T-helper 1 cell treated with Interleukin-12 subunit alpha and Interleukin-12 subunit beta and Interleukin-4 antibody, amounts not matched to agents 30 μg/mL and 1 μg/mL, for 36 hours (primary cell): ENCODE data around the gene FOXO3B.
"Not testable (repeated sequence)": the region's sequence is repeated elsewhere in the genome, so short reads cannot be mapped to it uniquely, and the experiment has no call there.

Source experiments
- H3K27ac Mint-ChIP-seq: one replicate; pipeline ENCODE4 v1.8.0; 2021; ENCODE audit warnings: mild to moderate bottlenecking, mixed read lengths
- H3K27me3 Mint-ChIP-seq: one replicate; pipeline ENCODE4 v1.8.0; 2021; ENCODE audit warnings: low read depth, mixed read lengths
- H3K36me3 Mint-ChIP-seq: one replicate; pipeline ENCODE4 v1.8.0; 2021; ENCODE audit warnings: low read depth, mixed read lengths
- H3K4me1 Mint-ChIP-seq: one replicate; pipeline ENCODE4 v1.8.0; 2021; ENCODE audit warnings: low read depth, mixed read lengths
- H3K4me3 Mint-ChIP-seq: one replicate; pipeline ENCODE4 v1.8.0; 2021; ENCODE audit warnings: mild to moderate bottlenecking, moderate library complexity, mixed read lengths
- H3K9me3 Mint-ChIP-seq: one replicate; pipeline ENCODE4 v1.8.0; 2021; ENCODE audit warnings: mixed read lengths

Gene FOXO3B

DNA sequence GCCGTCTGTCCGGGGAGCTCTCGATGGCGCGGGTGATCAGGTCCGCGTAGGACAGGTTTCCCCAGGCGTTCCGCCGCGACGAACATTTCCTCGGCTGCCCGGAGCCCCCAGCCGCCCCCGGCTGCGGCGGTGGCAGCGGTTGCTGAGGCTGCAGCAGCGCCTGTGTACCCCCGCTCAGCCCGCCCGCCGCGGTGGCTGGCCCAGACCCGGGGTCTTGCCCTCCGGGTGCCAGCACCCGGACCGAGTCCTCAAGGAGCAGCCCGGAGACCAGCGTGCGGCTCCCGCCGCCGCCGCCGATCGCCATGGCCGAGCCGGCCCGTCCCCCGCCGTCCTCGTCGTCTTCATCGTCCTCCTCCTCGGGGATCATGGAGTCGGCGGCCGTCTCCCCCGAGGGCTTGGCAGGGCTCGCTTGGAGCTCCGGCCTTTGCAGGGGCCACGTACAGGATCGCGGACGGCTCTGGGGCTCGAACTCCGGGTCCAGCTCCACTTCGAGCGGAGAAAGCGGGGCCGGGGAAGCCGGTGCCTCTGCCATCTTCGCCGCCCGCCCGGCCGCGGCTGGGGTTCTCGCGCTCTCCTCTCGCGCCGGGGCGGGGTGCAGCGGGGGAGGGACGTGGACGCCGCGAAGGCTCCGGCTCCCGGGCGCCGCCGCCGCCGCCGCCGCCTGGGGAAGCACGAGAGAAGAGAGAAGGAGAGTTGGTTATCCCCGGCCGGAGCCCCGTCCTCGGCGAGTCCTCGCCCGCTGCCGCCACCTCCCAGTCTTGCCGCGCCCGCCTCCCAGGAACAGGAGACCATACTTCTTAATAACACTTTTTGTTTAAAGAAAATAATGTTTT, 9.5 kb downstream of the FOXO3B start:
- Mint-ChIP-seq H3K9me3 (peaks cover 40% of the 10 kb centered on the region), H3K36me3 (peaks cover 48% of the 10 kb centered on the region)
- H3K4me3 Mint-ChIP-seq, H3K27ac Mint-ChIP-seq, H3K4me1 Mint-ChIP-seq, H3K27me3 Mint-ChIP-seq: not testable (repeated sequence)

DNA sequence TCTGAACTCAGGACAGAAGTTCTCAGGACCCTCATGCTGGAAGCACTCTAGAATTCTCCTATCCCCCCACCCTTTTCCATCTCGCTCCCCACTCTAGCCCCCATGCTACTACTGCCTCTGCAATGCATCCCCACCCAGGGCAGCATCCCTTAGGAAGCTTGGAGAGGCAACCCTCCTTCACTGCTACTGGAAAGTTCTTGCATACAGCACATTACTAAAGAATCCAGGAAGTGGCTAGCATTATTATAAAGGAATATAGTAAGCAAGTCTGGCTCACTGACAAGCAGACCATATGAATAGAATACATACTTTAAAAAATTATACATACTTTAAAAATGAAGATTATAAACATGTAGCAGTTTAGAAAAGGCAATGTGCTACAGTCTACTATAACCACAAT, 13.5 kb downstream of the FOXO3B start:
- H3K27ac Mint-ChIP-seq, H3K4me1 Mint-ChIP-seq, H3K4me3 Mint-ChIP-seq, H3K27me3 Mint-ChIP-seq: not testable (repeated sequence)
- H3K36me3 Mint-ChIP-seq = peaks cover 34% of the 10 kb centered on the region
- peaks cover 44% of the 10 kb centered on the region for H3K9me3 Mint-ChIP-seq

DNA sequence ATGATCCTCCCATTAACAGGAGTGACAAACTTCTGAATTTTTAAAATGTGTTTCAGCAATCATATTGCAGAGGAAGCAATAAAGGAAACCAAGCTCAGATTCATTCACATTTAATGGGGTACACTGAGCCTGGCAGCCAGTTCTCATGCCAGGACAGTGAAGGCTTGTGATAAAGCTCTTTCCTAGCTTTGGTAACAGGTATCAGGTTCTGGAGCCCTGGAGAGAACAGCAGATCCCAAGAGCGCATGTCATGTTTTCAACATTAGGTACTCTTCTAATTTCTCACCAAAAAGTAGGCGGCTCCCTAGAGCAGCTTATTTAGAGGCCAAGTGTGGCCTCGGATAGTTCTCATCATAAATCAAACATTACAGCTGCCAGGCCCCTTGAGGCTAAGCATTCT, 14.6 kb downstream of the FOXO3B start:
- H3K4me3 Mint-ChIP-seq, H3K27me3 Mint-ChIP-seq, H3K4me1 Mint-ChIP-seq, H3K27ac Mint-ChIP-seq: not testable (repeated sequence)
- Mint-ChIP-seq H3K36me3 (peaks cover 35% of the 10 kb centered on the region), H3K9me3 (peaks cover 52% of the 10 kb centered on the region)

DNA sequence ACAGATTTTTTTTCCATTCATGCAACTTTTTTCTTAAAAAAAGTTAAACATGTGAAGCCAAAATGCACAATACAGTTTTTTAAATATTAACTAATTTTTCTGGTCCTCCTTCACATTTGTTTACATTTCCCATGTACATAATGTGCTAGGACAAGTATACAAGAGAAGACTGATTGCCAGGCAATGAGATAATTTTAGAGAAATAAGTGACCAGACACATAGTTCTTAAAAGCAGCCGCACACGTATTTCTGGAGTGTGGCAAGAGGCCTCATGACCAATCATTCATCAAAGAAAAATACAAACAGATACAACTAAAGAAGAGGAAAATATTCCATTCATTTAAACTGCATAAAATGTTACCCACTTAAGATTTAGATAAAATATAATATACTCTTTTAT, 15.8 kb downstream of the FOXO3B start:
- Mint-ChIP-seq H3K9me3 (peaks cover 58% of the 10 kb centered on the region), H3K36me3 (peaks cover 31% of the 10 kb centered on the region)
- H3K27ac Mint-ChIP-seq, H3K4me1 Mint-ChIP-seq, H3K4me3 Mint-ChIP-seq, H3K27me3 Mint-ChIP-seq: not testable (repeated sequence)

DNA sequence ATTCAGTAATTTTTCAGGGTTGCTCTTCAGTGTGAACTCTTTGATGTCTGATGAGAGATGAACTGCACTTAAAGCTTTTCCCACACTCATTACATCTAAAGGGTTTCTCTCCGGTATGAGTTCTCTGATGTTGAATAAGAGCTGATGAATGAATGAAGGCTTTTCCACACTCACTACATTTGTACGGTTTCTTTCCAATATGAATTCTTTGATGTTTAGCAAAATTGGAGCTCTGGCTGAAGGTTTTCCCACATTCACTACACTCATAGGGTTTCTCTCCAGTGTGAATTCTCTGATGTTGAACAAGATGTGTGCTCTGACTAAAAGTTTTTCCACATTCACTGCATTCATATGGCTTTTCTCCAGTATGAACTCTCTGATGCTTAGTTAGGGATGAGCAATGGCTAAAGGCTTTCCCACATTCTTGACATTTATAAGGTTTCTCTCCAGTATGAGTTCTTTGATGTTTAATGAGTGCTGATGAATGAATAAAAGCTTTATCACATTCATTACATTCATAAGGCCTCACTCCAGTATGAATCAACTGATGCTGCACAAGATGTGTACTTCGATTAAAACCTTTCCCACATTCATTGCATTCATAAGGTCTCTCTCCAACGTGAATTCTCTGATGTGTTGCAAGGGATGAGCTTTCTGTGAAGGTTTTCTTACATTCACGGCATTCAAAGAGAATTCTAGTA, 20.0 kb downstream of the FOXO3B start:
- H3K36me3 Mint-ChIP-seq, H3K4me3 Mint-ChIP-seq, H3K27ac Mint-ChIP-seq, H3K4me1 Mint-ChIP-seq, H3K27me3 Mint-ChIP-seq: not testable (repeated sequence)
- peaks cover 37% of the 10 kb centered on the region for H3K9me3 Mint-ChIP-seq

DNA sequence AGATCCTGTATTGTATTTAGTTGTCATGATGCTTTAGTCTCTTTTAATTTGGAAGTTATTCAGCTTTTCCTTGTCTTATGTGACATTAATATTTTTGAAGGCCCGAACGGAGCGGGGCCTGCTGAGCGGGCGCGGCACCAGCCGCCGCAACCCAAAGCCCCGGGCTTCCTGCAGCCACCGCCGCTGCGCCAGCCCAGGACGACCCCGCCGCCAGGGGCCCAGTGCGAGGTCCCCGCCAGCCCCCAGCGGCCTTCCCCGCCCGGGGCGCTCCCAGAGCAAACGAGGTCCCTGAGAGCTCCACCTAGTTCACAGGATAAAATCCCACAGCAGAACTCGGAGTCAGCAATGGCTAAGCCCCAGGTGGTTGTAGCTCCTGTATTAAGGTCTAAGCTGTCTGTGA, 32.0 kb downstream of the FOXO3B start:
- not testable (repeated sequence) for H3K4me3 Mint-ChIP-seq, H3K27me3 Mint-ChIP-seq, H3K4me1 Mint-ChIP-seq, H3K27ac Mint-ChIP-seq, H3K9me3 Mint-ChIP-seq, H3K36me3 Mint-ChIP-seq

DNA sequence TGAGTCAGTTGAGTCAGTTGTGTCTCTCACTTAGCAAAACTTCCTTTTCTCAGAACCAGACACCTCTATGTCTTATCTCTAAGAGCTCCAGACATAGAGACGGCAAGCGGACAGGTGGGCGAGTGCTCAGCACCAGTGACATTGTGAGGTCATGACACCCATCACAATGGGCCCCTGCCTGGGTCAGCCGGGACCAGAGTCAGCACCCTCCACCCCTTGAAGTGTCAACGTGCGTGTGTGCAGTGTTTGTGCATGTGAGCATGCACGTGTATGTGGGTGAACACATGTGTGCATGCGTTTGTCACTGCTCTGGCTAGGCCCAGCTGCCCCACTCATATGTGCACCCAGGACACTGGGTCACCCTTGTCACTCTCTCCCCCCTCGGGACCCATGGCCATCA, 37.8 kb downstream of the FOXO3B start, which contains the start of gene TBC1D28:
TSS of gene TBC1D28 (minus strand) at position 101 of the 400 bp plus-strand sequence. CDS start 3,039 bp downstream, outside the sequence.
- not testable (repeated sequence) for H3K9me3 Mint-ChIP-seq, H3K4me3 Mint-ChIP-seq, H3K4me1 Mint-ChIP-seq, H3K36me3 Mint-ChIP-seq, H3K27ac Mint-ChIP-seq, H3K27me3 Mint-ChIP-seq

DNA sequence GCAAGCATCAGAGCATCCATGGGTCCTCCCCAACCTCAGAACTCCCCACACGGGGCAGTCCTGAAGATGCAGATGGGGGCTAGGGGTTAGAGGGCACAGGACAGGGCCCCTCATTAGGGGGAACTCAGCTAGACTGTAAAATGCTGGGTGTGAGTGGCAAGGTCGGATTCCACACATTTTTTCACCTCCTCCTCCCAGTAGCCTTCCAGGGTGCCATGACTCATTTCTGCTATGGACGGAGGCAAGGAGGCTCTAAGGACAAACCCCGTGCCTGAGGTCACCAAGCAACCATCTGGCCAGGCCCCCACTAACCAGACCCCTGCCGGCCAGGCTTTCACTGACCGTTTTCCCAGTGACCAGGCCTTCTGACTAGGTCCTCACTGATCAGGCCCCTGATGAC, 39.0 kb downstream of the FOXO3B start:
- not testable (repeated sequence) for H3K4me1 Mint-ChIP-seq, H3K36me3 Mint-ChIP-seq, H3K27ac Mint-ChIP-seq, H3K9me3 Mint-ChIP-seq, H3K27me3 Mint-ChIP-seq, H3K4me3 Mint-ChIP-seq

DNA sequence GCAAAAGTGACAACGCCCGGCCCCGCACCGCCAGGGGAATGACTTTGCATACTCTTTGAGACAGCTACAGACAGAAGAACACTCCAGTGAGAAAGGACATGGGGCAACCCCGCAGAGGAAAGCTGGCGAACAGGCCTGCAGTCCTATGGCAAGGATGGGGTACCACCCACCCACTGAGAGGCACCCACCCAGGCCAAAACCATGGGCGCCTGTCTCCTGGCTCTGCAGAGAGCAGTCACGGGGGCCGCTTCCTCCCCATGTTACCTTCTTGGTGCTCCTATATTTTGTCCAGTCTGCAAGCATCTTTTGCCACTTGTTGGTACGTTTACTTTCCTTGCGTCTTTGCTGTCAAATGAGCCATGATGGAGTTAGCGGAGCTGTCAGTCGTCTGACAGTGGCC, 43.8 kb downstream of the FOXO3B start:
- not testable (repeated sequence) for H3K9me3 Mint-ChIP-seq, H3K27ac Mint-ChIP-seq, H3K36me3 Mint-ChIP-seq, H3K4me1 Mint-ChIP-seq, H3K4me3 Mint-ChIP-seq
- H3K27me3 Mint-ChIP-seq = peaks cover 19% of the 10 kb centered on the region

DNA sequence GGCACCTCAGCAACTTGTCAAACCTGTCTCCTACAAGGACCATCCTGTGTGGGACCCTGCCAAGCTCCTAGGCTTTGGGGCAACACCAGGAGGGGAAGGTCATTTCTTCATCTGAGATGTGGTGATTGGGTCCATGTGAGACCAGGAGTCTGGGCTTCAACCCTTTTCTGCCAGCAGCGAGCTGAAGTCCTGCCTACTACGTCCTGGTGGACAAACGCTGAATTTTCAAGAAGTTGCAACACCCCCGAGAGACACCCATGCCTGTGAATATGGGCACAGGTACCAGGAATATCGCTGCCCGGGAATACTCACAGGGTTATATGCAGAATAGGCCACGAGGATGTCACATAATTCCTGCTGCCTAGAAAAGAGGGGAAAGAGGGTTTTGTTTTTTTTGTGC, 45.9 kb downstream of the FOXO3B start:
- not testable (repeated sequence) for H3K9me3 Mint-ChIP-seq, H3K4me3 Mint-ChIP-seq, H3K4me1 Mint-ChIP-seq, H3K27ac Mint-ChIP-seq, H3K36me3 Mint-ChIP-seq
- H3K27me3 Mint-ChIP-seq = peaks cover 19% of the 10 kb centered on the region

DNA sequence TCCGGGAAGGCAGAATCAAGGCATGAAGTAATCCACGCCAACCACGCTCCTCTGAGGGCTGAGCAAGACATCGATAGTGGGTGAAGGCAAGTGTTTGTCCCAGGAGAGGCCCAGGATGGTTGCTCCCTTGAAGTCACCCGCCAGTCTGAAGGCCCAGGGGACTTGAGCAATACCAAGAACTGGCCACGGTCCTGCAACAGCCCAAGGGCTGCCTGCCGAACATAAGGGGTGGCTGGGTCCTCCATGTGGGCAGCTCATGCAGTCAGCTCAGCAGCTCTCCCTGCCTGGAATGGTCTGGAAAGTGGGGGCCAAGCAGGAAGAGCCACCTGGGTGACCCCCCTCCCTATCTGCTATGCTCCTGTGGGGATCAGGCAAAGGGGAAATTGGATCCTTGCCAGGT, 46.3 kb downstream of the FOXO3B start:
- H3K4me3 Mint-ChIP-seq, H3K36me3 Mint-ChIP-seq, H3K9me3 Mint-ChIP-seq, H3K27ac Mint-ChIP-seq, H3K4me1 Mint-ChIP-seq: not testable (repeated sequence)
- peaks cover 19% of the 10 kb centered on the region for H3K27me3 Mint-ChIP-seq

DNA sequence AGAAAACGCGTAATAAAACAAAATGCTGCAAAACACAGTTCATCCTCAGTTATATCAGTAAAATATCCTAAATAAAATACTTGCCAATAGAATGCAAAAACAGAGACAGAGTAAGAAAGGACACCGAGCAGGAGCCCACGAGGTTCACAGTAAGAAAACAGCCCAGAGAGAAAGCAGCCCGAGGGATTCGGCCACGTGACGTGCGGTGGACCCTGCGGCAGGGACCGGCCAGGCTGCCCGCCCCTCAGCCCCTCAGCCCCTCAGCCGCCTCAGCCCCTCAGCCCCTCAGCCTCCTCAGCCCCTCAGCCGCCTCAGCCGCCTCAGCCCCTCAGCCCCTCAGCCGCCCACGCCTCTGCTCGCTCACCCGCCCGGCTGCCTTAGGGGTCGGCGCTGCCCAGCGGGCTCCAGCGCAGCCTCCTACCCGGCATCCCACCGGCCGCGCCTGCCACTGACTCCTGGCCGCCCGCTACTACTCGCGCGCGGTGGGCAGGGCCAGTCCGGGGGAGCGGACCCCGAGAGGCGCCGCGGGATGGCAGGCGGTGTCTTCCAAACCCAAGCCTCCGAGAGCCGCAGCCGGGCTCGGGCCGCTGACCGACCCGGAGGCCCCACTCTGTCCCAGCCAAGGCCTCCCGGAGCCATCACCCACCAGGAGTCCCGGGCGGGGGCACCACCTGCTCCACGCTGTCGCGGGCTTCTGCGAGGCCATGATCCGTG, 47.4 kb downstream of the FOXO3B start:
- H3K9me3 Mint-ChIP-seq, H3K36me3 Mint-ChIP-seq, H3K27ac Mint-ChIP-seq, H3K4me1 Mint-ChIP-seq: not testable (repeated sequence)
- peak overlapping the region; percentile 65 for H3K4me3 Mint-ChIP-seq
- peaks cover 19% of the 10 kb centered on the region for H3K27me3 Mint-ChIP-seq
